Activated naive CD8-positive, alpha-beta T cell treated with anti-CD3 and anti-CD28 coated beads, Interleukin-2, amount 50 U/mL, for 24 hours (primary cell): ENCODE data around the gene SEMA3A.
"Not testable (repeated sequence)": the region's sequence is repeated elsewhere in the genome, so short reads cannot be mapped to it uniquely, and the experiment has no call there.

Experiments
- ATAC-seq: fragments of 150-1000 bp; cut with Tn5 transposase; one replicate; pipeline ENCODE4 v1.10.0; 2021
- DNase-seq: peaks from one replicate; pipeline ENCODE4 v3.0.0; 2021
- H3K27ac Mint-ChIP-seq: one replicate; pipeline ENCODE4 v1.8.0; 2021; ENCODE audit warnings: mild to moderate bottlenecking, mixed read lengths
- H3K27me3 Mint-ChIP-seq: one replicate; pipeline ENCODE4 v1.8.0; 2021; ENCODE audit warnings: mixed read lengths
- H3K36me3 Mint-ChIP-seq: one replicate; pipeline ENCODE4 v1.8.0; 2021; ENCODE audit warnings: low read depth, mixed read lengths
- H3K4me1 Mint-ChIP-seq: one replicate; pipeline ENCODE4 v1.8.0; 2021; ENCODE audit warnings: mixed read lengths
- H3K4me3 Mint-ChIP-seq: one replicate; pipeline ENCODE4 v1.8.0; 2021; ENCODE audit warnings: mild to moderate bottlenecking, moderate library complexity, mixed read lengths
- H3K9me3 Mint-ChIP-seq: one replicate; pipeline ENCODE4 v1.8.0; 2021; ENCODE audit warnings: mixed read lengths

Gene SEMA3A

GRCh38 chr7:84194484-84195271 is at the start of gene SEMA3A:
Gene SEMA3A (minus strand): TSS chr7:84194789. CDS start chr7:84194586, 203 bp downstream.
- Mint-ChIP-seq H3K27ac (peak within 1 kb of the TSS; percentile 46), H3K9me3 (no peaks in the 10 kb centered on the region), H3K4me1 (peaks cover 27% of the 10 kb centered on the region), H3K36me3 (no peaks in the 10 kb centered on the region), H3K4me3 (peak within 1 kb of the TSS; percentile 87), H3K27me3 (peaks cover 11% of the 10 kb centered on the region)
- peak; percentile 13 for DNase-seq
- ATAC-seq = peak; percentile 71

- not testable (repeated sequence) for DNase-seq, H3K27ac Mint-ChIP-seq, H3K4me1 Mint-ChIP-seq, ATAC-seq, H3K4me3 Mint-ChIP-seq, H3K27me3 Mint-ChIP-seq, H3K36me3 Mint-ChIP-seq
- peaks cover 32% of the 10 kb centered on the region for H3K9me3 Mint-ChIP-seq
Measured at GRCh38 chr7:84243037-84243436, 48.4 kb upstream of the SEMA3A start.

- Mint-ChIP-seq H3K27ac (no peak overlapping the region), H3K4me3 (no peak overlapping the region), H3K4me1 (peaks cover 2% of the 10 kb centered on the region), H3K9me3 (peaks cover 21% of the 10 kb centered on the region), H3K27me3 (no peaks in the 10 kb centered on the region), H3K36me3 (no peaks in the 10 kb centered on the region)
- ATAC-seq (no peak), DNase-seq (no peak)
Measured at GRCh38 chr7:84238596-84238995, 44.0 kb upstream of the SEMA3A start.

- Mint-ChIP-seq H3K9me3 (peaks cover 12% of the 10 kb centered on the region), H3K27ac (no peak overlapping the region), H3K36me3 (no peaks in the 10 kb centered on the region), H3K4me1 (peaks cover 2% of the 10 kb centered on the region), H3K4me3 (no peak overlapping the region), H3K27me3 (no peaks in the 10 kb centered on the region)
- ATAC-seq = peak; percentile 80
- no peak for DNase-seq
Measured at GRCh38 chr7:84237533-84238173, 43.1 kb upstream of the SEMA3A start.

- no peaks in the 10 kb centered on the region for H3K27me3 Mint-ChIP-seq
- no peaks in the 10 kb centered on the region for H3K36me3 Mint-ChIP-seq
- H3K27ac Mint-ChIP-seq = no peak overlapping the region
- no peak overlapping the region for H3K4me3 Mint-ChIP-seq
- ATAC-seq = no peak
- peaks cover 8% of the 10 kb centered on the region for H3K9me3 Mint-ChIP-seq
- DNase-seq = no peak
- peaks cover 2% of the 10 kb centered on the region for H3K4me1 Mint-ChIP-seq
Measured at GRCh38 chr7:84236398-84236797, 41.8 kb upstream of the SEMA3A start.

GRCh38 chr7:84232646-84233045 is 38.1 kb upstream of the SEMA3A start:
- no peak for ATAC-seq
- no peaks in the 10 kb centered on the region for H3K9me3 Mint-ChIP-seq
- H3K4me1 Mint-ChIP-seq = peaks cover under 1% of the 10 kb centered on the region
- DNase-seq = no peak
- H3K27ac Mint-ChIP-seq = no peak overlapping the region
- H3K4me3 Mint-ChIP-seq = no peak overlapping the region
- no peaks in the 10 kb centered on the region for H3K36me3 Mint-ChIP-seq
- H3K27me3 Mint-ChIP-seq = no peaks in the 10 kb centered on the region

GRCh38 chr7:84231157-84231556 is 36.6 kb upstream of the SEMA3A start:
- no peaks in the 10 kb centered on the region for H3K27me3 Mint-ChIP-seq
- H3K9me3 Mint-ChIP-seq = no peaks in the 10 kb centered on the region
- H3K4me1 Mint-ChIP-seq = no peaks in the 10 kb centered on the region
- ATAC-seq = no peak
- DNase-seq = no peak
- no peaks in the 10 kb centered on the region for H3K36me3 Mint-ChIP-seq
- H3K4me3 Mint-ChIP-seq = no peak overlapping the region
- H3K27ac Mint-ChIP-seq = no peak overlapping the region

- Mint-ChIP-seq H3K36me3 (no peaks in the 10 kb centered on the region), H3K9me3 (no peaks in the 10 kb centered on the region), H3K4me3 (no peak overlapping the region), H3K27me3 (no peaks in the 10 kb centered on the region), H3K4me1 (no peaks in the 10 kb centered on the region), H3K27ac (no peak overlapping the region)
- DNase-seq (no peak), ATAC-seq (no peak)
Measured at GRCh38 chr7:84230491-84230890, 35.9 kb upstream of the SEMA3A start.

GRCh38 chr7:84228526-84228925 is 33.9 kb upstream of the SEMA3A start:
- Mint-ChIP-seq H3K9me3 (no peaks in the 10 kb centered on the region), H3K4me1 (no peaks in the 10 kb centered on the region), H3K27me3 (no peaks in the 10 kb centered on the region)

GRCh38 chr7:84226759-84227158 is 32.2 kb upstream of the SEMA3A start:
- Mint-ChIP-seq H3K4me1 (no peaks in the 10 kb centered on the region), H3K27me3 (no peaks in the 10 kb centered on the region), H3K4me3 (no peak overlapping the region), H3K36me3 (no peaks in the 10 kb centered on the region), H3K9me3 (no peaks in the 10 kb centered on the region), H3K27ac (no peak overlapping the region)
- DNase-seq = no peak
- no peak for ATAC-seq

More at GRCh38 chr7:84228526-84228925, 33.9 kb upstream of the SEMA3A start:
- Mint-ChIP-seq H3K27ac (no peak overlapping the region), H3K4me3 (no peak overlapping the region), H3K36me3 (no peaks in the 10 kb centered on the region)
- ATAC-seq (no peak), DNase-seq (no peak)

- no peak overlapping the region for H3K4me3 Mint-ChIP-seq
- no peak for DNase-seq
- ATAC-seq = no peak
- H3K4me1 Mint-ChIP-seq = no peaks in the 10 kb centered on the region
- no peaks in the 10 kb centered on the region for H3K9me3 Mint-ChIP-seq
- H3K27me3 Mint-ChIP-seq = no peaks in the 10 kb centered on the region
- H3K27ac Mint-ChIP-seq = no peak overlapping the region
- H3K36me3 Mint-ChIP-seq = no peaks in the 10 kb centered on the region
Measured at GRCh38 chr7:84224505-84224904, 29.9 kb upstream of the SEMA3A start.

- no peaks in the 10 kb centered on the region for H3K27me3 Mint-ChIP-seq
- ATAC-seq (no peak), DNase-seq (no peak)
- H3K27ac Mint-ChIP-seq = no peak overlapping the region
- no peak overlapping the region for H3K4me3 Mint-ChIP-seq
- no peaks in the 10 kb centered on the region for H3K9me3 Mint-ChIP-seq
- H3K4me1 Mint-ChIP-seq = no peaks in the 10 kb centered on the region
- H3K36me3 Mint-ChIP-seq = no peaks in the 10 kb centered on the region
Measured at GRCh38 chr7:84219310-84219709, 24.7 kb upstream of the SEMA3A start.

- DNase-seq (no peak), ATAC-seq (no peak)
- Mint-ChIP-seq H3K36me3 (no peaks in the 10 kb centered on the region), H3K4me3 (no peak overlapping the region), H3K9me3 (no peaks in the 10 kb centered on the region), H3K27me3 (no peaks in the 10 kb centered on the region), H3K27ac (no peak overlapping the region), H3K4me1 (no peaks in the 10 kb centered on the region)
Measured at GRCh38 chr7:84218681-84219080, 24.1 kb upstream of the SEMA3A start.

GRCh38 chr7:84216472-84216871 is 21.9 kb upstream of the SEMA3A start:
- H3K36me3 Mint-ChIP-seq = no peaks in the 10 kb centered on the region
- H3K27ac Mint-ChIP-seq = no peak overlapping the region
- no peak for ATAC-seq
- H3K4me3 Mint-ChIP-seq = no peak overlapping the region
- H3K27me3 Mint-ChIP-seq = no peaks in the 10 kb centered on the region
- no peaks in the 10 kb centered on the region for H3K9me3 Mint-ChIP-seq
- DNase-seq = no peak
- no peaks in the 10 kb centered on the region for H3K4me1 Mint-ChIP-seq

GRCh38 chr7:84214757-84215156 is 20.2 kb upstream of the SEMA3A start:
- not testable (repeated sequence) for H3K4me3 Mint-ChIP-seq, H3K27ac Mint-ChIP-seq, H3K4me1 Mint-ChIP-seq, ATAC-seq, H3K36me3 Mint-ChIP-seq, H3K27me3 Mint-ChIP-seq, DNase-seq, H3K9me3 Mint-ChIP-seq
